ENCODE data around the gene PARP9.
"Not testable (repeated sequence)": the region's sequence is repeated elsewhere in the genome, so short reads cannot be mapped to it uniquely, and the experiment has no call there.

GRCh38 chr3:122500964-122501363, 63.1 kb downstream of the PARP9 start:
- not testable (repeated sequence) for TF ChIP-seq CTCF (IDR thresholded peaks at IDR 0.05); PRDM15 (CRISPR knock-in tag; IDR thresholded peaks at IDR 0.05); RORB (CRISPR knock-in tag; IDR thresholded peaks at IDR 0.05)

Measured in WTC11 (cell line).